MM.1S (cell line): Measurements from ENCODE around the gene PRRX2.

Experiments
- DNase-seq: peaks from one replicate; pipeline ENCODE4 v3.0.0-alpha.2; 2015
- H2AFZ ChIP-seq: fragments of 300-600 bp; sonication (generic); 2 replicates; pipeline ENCODE4 v1.6.0; 2016; ENCODE audit warnings: antibody characterized with exemption, low read length
- H3F3A ChIP-seq: fragments of 300-600 bp; sonication (generic); 2 replicates; pipeline ENCODE4 v1.6.1; 2016; ENCODE audit warnings: mild to moderate bottlenecking, antibody characterized with exemption, low read length, moderate library complexity, mixed read lengths; ENCODE audit not compliant: insufficient read depth
- H3K27ac ChIP-seq: fragments of 300-600 bp; sonication (generic); 2 replicates; pipeline ENCODE4 v1.5.1; 2016; ENCODE audit warnings: mild to moderate bottlenecking, low read length
- H3K27me3 ChIP-seq: fragments of 300-600 bp; sonication (generic); replicated peaks from 2 replicates; pipeline ENCODE4 v1.6.0; 2016; ENCODE audit warnings: low read length; ENCODE audit not compliant: insufficient read depth
- H3K36me3 ChIP-seq: fragments of 300-600 bp; sonication (generic); replicated peaks from 2 replicates; pipeline ENCODE4 v1.6.1; 2016; ENCODE audit warnings: mild to moderate bottlenecking, low read length, mixed read lengths; ENCODE audit not compliant: insufficient read depth
- H3K4me1 ChIP-seq: fragments of 300-600 bp; sonication (generic); 2 replicates; pipeline ENCODE4 v1.6.1; 2016; ENCODE audit warnings: low read length, mixed read lengths
- H3K4me2 ChIP-seq: fragments of 300-600 bp; sonication (generic); 2 replicates; pipeline ENCODE4 v1.6.0; 2016; ENCODE audit warnings: low read depth, low read length
- H3K4me3 ChIP-seq: fragments of 300-600 bp; sonication (generic); 2 replicates; pipeline ENCODE4 v1.5.1; 2016; ENCODE audit warnings: low read length, mixed read lengths
- H3K79me2 ChIP-seq: fragments of 300-600 bp; sonication (generic); 2 replicates; pipeline ENCODE4 v1.6.1; 2016; ENCODE audit warnings: mixed run types, low read length, mixed read lengths
- H3K9ac ChIP-seq: fragments of 300-600 bp; sonication (generic); 2 replicates; pipeline ENCODE4 v1.6.1; 2016; ENCODE audit warnings: low read length, mixed read lengths
- H3K9me2 ChIP-seq: fragments of 300-600 bp; sonication (generic); replicated peaks from 2 replicates; pipeline ENCODE4 v1.6.1; 2016; ENCODE audit warnings: mild to moderate bottlenecking, low read length, mixed read lengths; ENCODE audit not compliant: insufficient read depth
- H3K9me3 ChIP-seq: fragments of 300-600 bp; sonication (generic); replicated peaks from 2 replicates; pipeline ENCODE4 v1.6.1; 2016; ENCODE audit warnings: mild to moderate bottlenecking, low read length, mixed read lengths; ENCODE audit not compliant: insufficient read depth
- H4K20me1 ChIP-seq: fragments of 300-600 bp; sonication (generic); 2 replicates; pipeline ENCODE4 v1.6.1; 2016; ENCODE audit warnings: mild to moderate bottlenecking, low read length, moderate library complexity, mixed read lengths; ENCODE audit not compliant: insufficient read depth
- EZH2 ChIP-seq: fragments of 300-600 bp; sonication (generic); optimal IDR thresholded peaks from 2 replicates; pipeline ENCODE3; 2017; ENCODE audit warnings: low read depth, mild to moderate bottlenecking, antibody characterized with exemption, low read length, mixed read lengths
- EZH2phosphoT487 ChIP-seq: fragments of 300-600 bp; sonication (generic); IDR thresholded peaks from 2 replicates; pipeline ENCODE4 v1.6.1; 2018; ENCODE audit warnings: antibody characterized with exemption, low read length
- TF ChIP-seq, protein P1 (sequence below): fragments of 300-600 bp; sonication (generic); IDR thresholded peaks from 2 replicates; pipeline ENCODE4 v1.5.1; 2016; ENCODE audit warnings: antibody characterized with exemption, low read length, mixed read lengths

Gene PRRX2

DNA sequence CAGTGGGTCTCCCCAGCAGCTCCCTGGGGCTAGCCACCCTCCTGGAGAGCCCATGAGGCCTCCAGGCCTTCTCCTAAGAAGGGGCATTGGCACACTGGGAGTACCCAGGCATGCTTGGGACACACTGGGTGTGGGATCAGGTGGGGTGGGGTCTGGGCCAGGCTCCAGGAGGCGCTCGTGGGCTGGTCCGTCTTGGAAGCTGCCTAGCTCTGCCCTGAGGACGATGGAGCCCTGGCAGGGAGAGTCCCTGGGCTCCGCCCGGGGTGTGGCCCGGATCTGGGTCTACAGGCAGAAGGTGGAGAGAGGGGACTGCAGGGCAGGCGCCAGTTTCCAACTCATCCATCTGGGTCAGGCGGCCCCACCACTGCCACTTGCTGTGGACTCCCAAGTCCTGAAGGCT is 2.4 kb downstream of the PRRX2 start:
- Histone ChIP-seq H4K20me1 (no peaks in the 10 kb centered on the region), H3K36me3 (no peaks in the 10 kb centered on the region), H3K4me1 (no peaks in the 10 kb centered on the region), H3K27ac (no peak overlapping the region), H3K4me2 (no peak overlapping the region), H3K9ac (no peak overlapping the region), H3K9me2 (no peaks in the 10 kb centered on the region), H3K4me3 (no peak overlapping the region), H3F3A (no peaks in the 10 kb centered on the region), H3K9me3 (no peaks in the 10 kb centered on the region), H3K27me3 (peaks cover 64% of the 10 kb centered on the region), H3K79me2 (no peaks in the 10 kb centered on the region), H2AFZ (no peak overlapping the region)
- TF ChIP-seq EZH2phosphoT487, result no peak
- TF ChIP-seq EZH2, result no peak
- TF ChIP-seq, protein P1, sequence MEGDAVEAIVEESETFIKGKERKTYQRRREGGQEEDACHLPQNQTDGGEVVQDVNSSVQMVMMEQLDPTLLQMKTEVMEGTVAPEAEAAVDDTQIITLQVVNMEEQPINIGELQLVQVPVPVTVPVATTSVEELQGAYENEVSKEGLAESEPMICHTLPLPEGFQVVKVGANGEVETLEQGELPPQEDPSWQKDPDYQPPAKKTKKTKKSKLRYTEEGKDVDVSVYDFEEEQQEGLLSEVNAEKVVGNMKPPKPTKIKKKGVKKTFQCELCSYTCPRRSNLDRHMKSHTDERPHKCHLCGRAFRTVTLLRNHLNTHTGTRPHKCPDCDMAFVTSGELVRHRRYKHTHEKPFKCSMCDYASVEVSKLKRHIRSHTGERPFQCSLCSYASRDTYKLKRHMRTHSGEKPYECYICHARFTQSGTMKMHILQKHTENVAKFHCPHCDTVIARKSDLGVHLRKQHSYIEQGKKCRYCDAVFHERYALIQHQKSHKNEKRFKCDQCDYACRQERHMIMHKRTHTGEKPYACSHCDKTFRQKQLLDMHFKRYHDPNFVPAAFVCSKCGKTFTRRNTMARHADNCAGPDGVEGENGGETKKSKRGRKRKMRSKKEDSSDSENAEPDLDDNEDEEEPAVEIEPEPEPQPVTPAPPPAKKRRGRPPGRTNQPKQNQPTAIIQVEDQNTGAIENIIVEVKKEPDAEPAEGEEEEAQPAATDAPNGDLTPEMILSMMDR, result no peak
- DNase-seq, result no peak

DNA sequence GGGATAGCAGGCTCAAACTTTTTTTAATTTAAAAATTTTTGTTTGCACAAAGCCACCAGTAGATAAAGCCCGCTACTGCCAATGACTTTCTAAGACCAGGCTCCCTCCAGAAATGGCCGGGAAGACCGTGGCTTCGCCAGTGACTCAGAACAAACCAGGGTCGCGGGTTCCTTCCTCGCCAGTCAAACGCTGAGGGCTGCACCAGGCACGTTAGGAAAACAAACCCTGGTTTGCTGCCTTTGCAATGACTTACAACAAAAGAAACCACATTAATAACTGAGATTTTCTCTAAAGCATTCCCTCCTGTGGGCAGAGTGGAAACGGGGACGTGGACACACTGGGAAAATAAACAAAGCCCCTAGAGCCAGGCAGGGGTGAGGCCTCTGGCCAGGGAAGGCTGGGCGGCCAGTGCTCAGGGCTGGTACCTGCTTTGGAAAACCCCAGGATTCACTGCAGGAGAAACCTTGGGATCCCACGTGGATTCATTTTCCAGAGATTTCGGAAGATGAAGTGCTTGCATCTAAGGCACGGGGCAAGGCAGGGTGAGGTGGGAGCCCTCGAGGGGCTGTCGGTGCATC is 3.8 kb downstream of the PRRX2 start:
- Histone ChIP-seq H3K36me3 (no peaks in the 10 kb centered on the region), H3K9ac (no peak overlapping the region), H3K27ac (no peak overlapping the region)

DNA sequence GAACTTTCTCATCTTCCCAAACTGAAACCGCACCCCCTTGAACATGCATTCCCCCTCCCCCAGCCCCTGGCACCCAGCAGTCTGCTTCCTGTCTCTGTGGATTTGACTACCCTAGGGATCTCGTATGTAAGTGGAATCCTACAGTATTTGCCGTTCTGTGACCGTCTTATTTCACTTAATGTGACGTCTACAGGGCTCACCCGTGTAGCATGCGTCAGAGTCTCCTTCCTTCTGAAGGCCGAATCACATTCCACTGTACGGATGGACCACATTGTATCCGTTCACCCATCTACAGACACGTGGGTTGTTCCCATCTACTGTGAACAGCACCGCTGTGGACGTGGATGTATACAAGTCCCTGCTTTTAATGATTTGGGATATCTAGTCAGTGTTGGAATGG is 4.5 kb downstream of the PRRX2 start:
- Histone ChIP-seq H2AFZ (no peak overlapping the region), H3K4me1 (no peaks in the 10 kb centered on the region), H3K27me3 (peaks cover 77% of the 10 kb centered on the region), H4K20me1 (no peaks in the 10 kb centered on the region), H3K27ac (no peak overlapping the region), H3K9me3 (no peaks in the 10 kb centered on the region), H3K4me2 (no peak overlapping the region), H3K36me3 (no peaks in the 10 kb centered on the region), H3K9me2 (no peaks in the 10 kb centered on the region), H3K4me3 (no peak overlapping the region), H3K79me2 (no peaks in the 10 kb centered on the region), H3F3A (no peaks in the 10 kb centered on the region), H3K9ac (no peak overlapping the region)
- TF ChIP-seq EZH2, result no peak
- TF ChIP-seq EZH2phosphoT487, result no peak
- no peak for DNase-seq

More for the DNA sequence above, 3.8 kb downstream of the PRRX2 start:
- no peak for TF ChIP-seq EZH2
- no peak for TF ChIP-seq EZH2phosphoT487
- TF ChIP-seq, protein P1, result no peak
- Histone ChIP-seq H3F3A (no peaks in the 10 kb centered on the region), H3K79me2 (no peaks in the 10 kb centered on the region), H3K9me3 (no peaks in the 10 kb centered on the region), H2AFZ (no peak overlapping the region), H3K4me3 (no peak overlapping the region), H3K4me2 (no peak overlapping the region), H3K9me2 (no peaks in the 10 kb centered on the region), H4K20me1 (no peaks in the 10 kb centered on the region), H3K4me1 (no peaks in the 10 kb centered on the region), H3K27me3 (peaks cover 70% of the 10 kb centered on the region)
- DNase-seq, result no peak

GRCh38 chr9:129671065-129671464 is 5.6 kb downstream of the PRRX2 start:
- H3K4me1 ChIP-seq, result no peaks in the 10 kb centered on the region
- H3K9me3 ChIP-seq, result no peaks in the 10 kb centered on the region
- no peaks in the 10 kb centered on the region for H3F3A ChIP-seq
- no peak overlapping the region for H2AFZ ChIP-seq
- H3K27ac ChIP-seq, result no peak overlapping the region
- H3K79me2 ChIP-seq, result no peaks in the 10 kb centered on the region
- H3K4me3 ChIP-seq, result no peak overlapping the region
- H3K4me2 ChIP-seq, result no peak overlapping the region
- peaks cover 88% of the 10 kb centered on the region for H3K27me3 ChIP-seq
- TF ChIP-seq EZH2phosphoT487 (no peak), EZH2 (no peak)
- TF ChIP-seq, protein P1, result no peak
- no peak overlapping the region for H3K9ac ChIP-seq
- no peaks in the 10 kb centered on the region for H4K20me1 ChIP-seq
- no peaks in the 10 kb centered on the region for H3K9me2 ChIP-seq
- no peaks in the 10 kb centered on the region for H3K36me3 ChIP-seq
- no peak for DNase-seq
